VCaP (cell line): ENCODE results near the gene RPA1.
"Not testable (repeated sequence)": the region's sequence is repeated elsewhere in the genome, so short reads cannot be mapped to it uniquely, and the experiment has no call there.

Experiments
- H3K27ac ChIP-seq: fragments of 450-650 bp; 2 replicates; pipeline ENCODE4 v1.5.1; 2017
- TF ChIP-seq, protein P1 (sequence below): fragments of 450-650 bp; conservative IDR thresholded peaks from 2 replicates; pipeline ENCODE4 v1.5.1; 2017; ENCODE audit warnings: mild to moderate bottlenecking, moderate library complexity

RPA1 gene

GRCh38 chr17:1853698-1854097 is 23.9 kb downstream of the RPA1 start:
- no peak overlapping the region for H3K27ac ChIP-seq
- TF ChIP-seq, protein P1, sequence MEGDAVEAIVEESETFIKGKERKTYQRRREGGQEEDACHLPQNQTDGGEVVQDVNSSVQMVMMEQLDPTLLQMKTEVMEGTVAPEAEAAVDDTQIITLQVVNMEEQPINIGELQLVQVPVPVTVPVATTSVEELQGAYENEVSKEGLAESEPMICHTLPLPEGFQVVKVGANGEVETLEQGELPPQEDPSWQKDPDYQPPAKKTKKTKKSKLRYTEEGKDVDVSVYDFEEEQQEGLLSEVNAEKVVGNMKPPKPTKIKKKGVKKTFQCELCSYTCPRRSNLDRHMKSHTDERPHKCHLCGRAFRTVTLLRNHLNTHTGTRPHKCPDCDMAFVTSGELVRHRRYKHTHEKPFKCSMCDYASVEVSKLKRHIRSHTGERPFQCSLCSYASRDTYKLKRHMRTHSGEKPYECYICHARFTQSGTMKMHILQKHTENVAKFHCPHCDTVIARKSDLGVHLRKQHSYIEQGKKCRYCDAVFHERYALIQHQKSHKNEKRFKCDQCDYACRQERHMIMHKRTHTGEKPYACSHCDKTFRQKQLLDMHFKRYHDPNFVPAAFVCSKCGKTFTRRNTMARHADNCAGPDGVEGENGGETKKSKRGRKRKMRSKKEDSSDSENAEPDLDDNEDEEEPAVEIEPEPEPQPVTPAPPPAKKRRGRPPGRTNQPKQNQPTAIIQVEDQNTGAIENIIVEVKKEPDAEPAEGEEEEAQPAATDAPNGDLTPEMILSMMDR, result no peak

DNA sequence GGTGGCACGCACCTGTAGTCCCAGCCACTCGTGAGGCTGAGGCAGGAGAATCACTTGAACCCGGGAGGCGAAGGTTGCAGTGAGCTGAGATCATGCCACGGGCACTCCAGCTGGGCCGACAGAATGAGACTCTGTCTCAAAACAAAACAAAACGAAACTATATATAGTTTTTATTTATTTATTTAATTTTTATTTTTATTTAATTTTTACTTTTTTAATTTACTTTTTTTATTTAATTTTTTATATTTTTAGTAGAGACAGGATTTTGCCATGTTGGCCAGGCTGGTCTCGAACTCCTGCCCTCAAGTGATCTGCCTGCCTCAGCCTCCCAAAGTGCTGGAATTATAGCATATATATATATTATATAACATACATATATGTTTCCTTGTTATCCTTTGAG is 26.7 kb downstream of the RPA1 start:
- not testable (repeated sequence) for H3K27ac ChIP-seq

- no peak overlapping the region for H3K27ac ChIP-seq
- TF ChIP-seq, protein P1, result no peak
Measured at GRCh38 chr17:1860978-1861377, 31.2 kb downstream of the RPA1 start.

GRCh38 chr17:1861391-1862010 is 31.7 kb downstream of the RPA1 start:
- H3K27ac ChIP-seq, result no peak overlapping the region
- TF ChIP-seq, protein P1, result no peak

DNA sequence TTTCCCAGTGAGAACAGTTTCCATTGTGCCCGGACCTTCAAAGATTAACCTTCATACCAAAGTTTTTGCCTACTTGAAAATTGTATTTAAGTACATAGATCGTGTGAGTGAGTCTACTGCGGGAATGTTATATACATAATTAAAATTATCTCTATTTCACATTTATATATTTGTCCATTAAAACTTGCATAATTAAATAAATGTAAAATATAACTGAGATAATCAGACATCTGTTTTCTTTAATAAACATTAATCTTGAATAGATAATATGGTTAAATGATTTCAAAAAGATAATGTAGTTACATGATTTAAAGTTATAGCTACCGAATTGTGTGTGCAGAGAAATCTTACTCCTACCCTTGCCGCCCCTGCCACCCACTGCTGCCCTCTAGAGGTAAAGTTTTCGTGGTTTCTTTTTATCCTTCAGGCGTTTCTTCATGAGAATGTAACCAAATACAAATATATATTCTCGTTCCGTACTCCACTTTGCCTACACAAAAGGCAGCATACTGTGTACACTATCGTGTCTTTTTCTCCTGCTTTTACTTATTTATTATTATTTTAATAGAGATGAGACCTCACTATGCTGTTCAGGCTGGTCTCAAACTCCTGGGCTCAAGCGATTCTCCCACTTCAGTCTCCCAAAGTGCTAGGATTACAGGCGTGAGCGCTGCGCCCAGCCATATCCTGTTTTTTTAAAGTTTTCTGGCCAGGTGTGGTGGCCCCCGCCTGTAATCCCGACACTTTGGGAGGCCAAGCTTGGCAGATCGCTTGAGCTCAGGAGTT is 35.6 kb downstream of the RPA1 start:
- TF ChIP-seq, protein P1, result peak; percentile 97
- no peak overlapping the region for H3K27ac ChIP-seq

GRCh38 chr17:1867307-1867706 is 37.5 kb downstream of the RPA1 start:
- H3K27ac ChIP-seq, result no peak overlapping the region
- TF ChIP-seq, protein P1, result no peak

DNA sequence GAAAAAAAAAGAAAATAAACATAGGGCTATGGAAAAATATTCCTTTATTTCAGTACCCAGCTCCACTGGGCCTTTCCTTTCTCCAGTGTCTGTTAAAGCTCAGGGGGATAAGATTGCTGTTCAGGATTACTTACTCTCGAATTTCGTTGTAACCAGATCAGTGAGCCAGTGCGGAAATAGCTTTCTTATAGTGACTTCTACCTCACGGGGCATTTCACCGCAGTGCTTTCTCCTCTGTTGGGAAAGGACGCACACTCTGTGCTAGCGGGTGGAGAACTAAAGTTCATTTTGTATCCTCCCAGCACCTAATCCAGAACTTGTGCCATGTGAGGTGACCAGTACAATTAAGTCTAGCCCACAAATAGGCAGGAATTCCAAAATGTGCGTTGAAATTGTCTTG is 38.3 kb downstream of the RPA1 start:
- no peak overlapping the region for H3K27ac ChIP-seq
- TF ChIP-seq, protein P1, result no peak

- no peak overlapping the region for H3K27ac ChIP-seq
- TF ChIP-seq, protein P1, result no peak
Measured at GRCh38 chr17:1870592-1870991, 40.8 kb downstream of the RPA1 start.
